NCI-H748 (cell line): ENCODE measurements around the gene LRMDA.
"Not testable (repeated sequence)": the region's sequence is repeated elsewhere in the genome, so short reads cannot be mapped to it uniquely, and the experiment has no call there.

Experiments used
- DNase-seq: peaks from one replicate; lab custom pipeline; 2025; ENCODE audit not compliant: unreplicated experiment; lab: John Stamatoyannopoulos, UW

The LRMDA gene

DNA sequence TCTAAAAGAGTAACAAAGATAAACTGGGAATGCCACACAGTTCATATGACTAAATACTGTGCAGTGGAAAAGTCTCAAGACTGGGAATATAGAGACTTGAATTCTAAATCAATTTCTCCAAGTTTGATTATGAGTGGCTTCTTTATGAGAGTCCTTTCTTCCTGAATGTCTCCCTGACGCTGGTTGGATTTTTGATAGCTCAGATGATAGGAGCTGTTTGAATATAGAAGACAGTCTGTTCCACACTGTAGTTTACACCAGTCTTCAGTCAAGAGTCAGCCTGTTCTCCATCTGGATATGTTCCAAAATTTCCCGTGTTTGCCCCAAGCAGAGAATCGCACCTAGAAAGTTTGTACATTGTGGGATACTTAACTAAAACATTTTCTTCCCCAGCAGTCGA, 173.7 kb downstream of the LRMDA start:
- DNase-seq: no peak

DNA sequence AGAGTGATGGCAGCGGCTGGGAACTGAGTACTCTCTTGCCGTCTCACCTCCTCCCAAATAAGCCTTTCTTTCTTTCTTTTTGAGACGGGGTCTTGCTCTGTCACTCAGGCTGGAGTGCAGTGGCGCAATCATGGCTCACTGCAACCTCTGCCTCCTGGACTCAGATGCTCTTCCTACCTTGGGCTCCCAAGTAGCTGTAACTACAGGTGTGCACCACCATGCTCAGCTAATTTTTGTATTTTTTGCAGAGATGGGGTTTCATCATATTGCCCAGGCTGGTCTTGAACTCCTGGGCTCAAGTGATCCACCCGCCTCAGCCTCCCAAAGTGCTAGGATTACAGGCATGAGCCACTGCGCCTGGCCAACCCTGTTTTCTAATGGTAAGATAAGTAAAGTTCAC, 174.4 kb downstream of the LRMDA start:
- not testable (repeated sequence) for DNase-seq

DNA sequence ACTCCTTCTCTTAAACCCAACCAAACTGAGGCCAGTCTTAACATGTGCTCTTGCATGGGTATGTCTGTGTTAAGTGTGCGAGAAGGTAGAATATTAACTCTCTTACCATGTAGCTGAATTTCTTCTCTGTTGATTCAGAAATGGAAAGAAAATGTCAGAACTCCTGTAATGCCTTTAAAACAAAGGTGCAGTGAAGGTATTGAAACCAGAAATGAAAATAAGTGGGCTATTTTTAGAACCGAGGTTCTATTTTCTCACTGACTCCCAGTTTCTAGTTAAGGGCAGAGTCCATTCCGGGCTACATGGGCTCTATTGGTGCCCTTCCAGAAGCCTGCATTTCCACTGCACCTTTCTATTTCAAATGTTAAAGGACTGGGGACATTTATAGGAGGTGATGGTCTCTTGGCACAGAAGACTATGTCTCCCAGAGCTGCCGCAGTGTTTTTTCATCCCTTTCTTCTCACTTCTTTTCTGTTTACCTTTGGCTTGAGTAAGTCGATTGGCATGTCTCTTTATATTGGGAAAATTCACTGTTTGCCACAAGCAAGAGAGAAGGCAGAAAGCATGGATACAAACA, 174.9 kb downstream of the LRMDA start:
- no peak for DNase-seq

DNA sequence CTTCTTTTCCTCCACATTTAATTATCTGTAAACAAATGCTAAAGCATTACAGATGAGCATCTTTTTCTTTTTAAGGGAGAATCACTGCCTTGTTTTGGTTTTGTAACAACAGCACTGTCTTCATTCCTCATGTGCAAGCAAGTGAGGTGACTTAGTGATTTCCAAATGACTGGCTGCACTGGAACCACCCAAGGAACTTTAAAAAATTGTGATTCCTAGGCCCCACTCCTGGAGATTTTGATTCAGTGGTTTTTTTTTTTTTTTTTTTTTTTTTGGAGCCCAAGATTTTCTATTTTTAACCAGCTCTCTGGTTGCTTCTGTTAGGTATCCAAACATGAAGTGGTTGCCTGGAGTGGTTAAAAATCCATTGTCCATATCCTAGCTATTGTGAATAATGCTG, 176.2 kb downstream of the LRMDA start:
- DNase-seq: no peak

DNA sequence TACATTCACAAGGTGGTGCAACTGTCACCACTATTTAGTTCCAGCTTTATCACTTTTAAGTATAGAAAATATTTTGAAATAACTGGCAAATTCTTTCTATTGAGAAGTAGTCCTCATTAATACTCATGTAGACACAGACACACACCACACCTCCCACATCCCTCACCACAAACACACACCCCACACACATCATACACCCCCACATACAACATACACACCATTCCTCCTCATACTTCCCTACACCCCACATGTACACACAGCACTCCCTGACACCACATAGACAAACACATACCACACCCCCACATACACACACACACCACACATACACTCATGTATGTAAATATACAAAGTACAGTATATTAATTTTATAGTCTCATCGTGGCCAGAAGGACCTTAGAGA, 178.8 kb downstream of the LRMDA start:
- DNase-seq: no peak

DNA sequence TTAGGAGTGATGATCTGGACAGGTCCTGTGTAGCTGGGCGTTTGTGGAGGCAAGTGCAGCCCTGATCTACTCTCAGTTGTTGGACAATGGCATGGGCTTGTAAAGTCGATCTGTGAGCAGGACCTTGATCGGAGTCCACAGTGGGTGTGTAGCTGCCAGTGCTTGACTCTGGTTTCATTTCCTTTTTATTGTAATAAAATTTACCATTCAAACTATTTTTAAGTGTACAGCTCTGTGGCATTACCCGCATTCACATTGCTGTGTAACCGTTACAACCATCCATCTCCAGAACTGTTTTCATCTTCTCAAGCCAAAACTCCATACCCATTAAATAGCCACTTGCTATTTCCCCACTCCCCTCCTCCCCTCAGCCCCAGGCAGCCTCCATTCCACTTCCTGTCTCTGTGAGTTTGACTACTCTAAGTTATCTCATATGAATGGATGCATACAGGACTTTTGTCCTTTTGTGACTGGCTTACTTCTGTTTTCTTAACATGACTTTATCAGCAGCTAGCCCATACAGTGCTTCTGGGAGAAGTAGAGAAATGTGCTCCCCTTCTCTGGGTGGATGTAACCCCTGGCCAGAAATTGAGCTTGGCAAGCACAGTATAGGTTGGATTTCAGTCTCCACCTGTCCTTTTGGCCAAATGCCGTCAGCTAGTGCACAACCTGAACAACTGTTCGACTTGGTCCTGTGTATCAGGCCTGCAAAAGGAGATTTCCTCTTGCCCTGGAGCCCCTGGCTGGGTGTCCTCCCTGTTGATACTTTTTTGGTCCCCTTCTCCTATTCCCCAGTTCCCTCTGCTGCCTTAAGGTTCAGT, 180.0 kb downstream of the LRMDA start:
- DNase-seq: no peak

DNA sequence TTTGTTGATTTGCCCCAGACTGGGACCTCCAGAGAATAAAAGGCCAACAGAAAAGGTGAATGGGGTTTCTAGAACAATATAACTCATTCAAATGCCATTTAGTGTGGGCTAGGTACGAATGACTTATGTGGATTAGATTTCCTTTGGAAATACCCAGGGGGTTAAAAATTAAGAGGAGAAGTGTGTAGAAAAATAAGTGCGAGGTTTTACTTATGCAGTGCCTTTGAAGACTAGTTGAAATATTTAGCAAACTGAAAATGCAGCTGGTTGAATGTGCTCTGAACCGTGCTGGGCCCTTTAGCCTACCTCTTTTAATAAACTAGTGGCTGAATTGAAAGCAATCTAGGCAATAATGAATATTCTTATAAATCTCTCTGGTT, 180.6 kb downstream of the LRMDA start:
- no peak for DNase-seq

DNA sequence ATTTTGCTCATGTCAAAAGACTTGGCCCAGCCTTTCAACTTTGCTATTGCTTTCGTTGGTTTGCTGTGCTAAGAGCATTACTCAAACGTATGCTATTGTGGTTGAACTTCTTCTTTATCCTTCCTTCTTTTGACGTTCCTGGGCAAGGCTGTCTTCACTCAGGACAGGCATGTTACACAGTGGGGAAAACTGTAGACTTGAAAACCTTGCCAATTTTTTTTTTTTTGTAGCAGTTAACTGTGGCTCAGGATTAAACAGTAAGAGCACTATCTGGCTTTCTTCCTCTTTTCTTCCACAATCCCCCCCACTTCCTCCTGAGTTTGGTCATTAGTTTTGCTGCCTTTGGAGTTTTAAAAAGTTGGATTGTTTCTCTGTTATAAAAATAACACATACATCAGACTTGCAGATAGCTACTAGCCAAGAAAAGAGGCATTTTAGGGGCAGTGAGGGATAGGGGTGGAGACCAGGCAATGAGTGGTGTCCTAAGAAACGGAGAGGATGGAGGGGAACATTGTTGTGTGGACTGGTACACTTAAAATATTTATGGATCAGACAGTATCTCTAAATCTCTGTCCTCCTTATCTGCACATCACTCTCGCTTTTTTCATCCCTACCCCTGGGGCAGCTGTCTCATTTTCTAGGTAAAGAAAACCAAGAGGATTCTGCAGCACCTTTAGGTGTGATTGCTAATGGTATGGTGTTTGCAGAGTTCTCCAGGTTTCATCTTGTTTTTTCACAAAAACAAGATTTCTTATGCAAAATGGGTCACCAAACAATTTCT, 181.7 kb downstream of the LRMDA start:
- no peak for DNase-seq

DNA sequence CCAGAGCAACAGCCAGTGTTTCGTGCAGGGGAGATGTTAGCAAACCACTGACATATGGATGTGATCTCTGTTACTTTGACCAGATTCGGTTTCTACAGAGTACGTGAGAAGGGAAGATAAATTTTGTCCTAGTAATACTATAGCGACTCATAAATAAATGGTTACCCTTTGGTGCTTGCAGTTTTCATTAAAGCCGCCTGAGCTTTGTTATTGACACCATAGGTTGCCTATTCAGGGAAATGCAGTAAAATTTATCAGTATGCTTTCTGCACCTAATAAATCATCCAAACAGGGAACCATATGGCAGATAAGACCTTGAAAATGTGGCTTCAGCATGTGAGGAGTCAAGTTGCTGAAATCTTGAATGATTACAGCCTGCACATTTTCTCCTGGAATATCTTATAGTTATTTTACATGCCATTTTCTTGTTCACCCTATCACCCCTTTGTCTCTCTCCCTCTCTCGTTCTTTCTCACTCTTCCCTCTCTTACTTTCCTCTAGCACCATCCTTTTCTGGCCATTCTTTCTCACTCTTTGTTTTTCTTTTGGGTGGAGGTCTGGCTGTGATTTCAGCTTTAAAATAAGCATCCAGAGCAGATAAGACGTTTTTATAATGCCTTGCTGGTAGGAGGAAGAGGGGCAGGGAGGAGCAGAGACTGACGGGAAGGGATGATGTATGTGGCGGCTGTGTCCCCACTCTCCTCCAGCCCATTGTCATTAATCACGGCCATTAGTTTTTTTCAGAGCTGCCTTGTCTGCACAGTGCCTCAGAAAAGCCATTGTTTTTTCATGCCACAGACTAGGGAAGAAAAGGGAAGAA, 182.5 kb downstream of the LRMDA start:
- peak; percentile 1 for DNase-seq

DNA sequence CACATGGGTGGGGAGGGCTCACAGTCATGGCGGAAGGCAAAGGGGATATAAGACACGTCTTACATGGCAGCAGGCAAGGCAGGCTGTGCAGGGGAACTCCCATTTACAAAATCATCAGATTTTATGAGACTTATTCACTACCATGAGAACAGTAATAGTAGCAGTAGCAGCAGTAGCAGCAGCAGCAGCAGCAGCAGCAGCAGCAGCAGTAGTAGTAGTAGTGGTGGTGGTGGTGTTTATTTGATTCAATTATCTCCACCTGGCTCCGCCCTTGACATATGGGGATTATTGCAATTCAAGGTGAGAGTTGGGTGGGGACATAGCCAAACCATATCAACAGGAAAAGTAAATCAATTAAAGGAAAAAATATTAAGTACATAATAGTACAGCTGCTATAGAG, 184.7 kb downstream of the LRMDA start:
- DNase-seq: peak; percentile 19

DNA sequence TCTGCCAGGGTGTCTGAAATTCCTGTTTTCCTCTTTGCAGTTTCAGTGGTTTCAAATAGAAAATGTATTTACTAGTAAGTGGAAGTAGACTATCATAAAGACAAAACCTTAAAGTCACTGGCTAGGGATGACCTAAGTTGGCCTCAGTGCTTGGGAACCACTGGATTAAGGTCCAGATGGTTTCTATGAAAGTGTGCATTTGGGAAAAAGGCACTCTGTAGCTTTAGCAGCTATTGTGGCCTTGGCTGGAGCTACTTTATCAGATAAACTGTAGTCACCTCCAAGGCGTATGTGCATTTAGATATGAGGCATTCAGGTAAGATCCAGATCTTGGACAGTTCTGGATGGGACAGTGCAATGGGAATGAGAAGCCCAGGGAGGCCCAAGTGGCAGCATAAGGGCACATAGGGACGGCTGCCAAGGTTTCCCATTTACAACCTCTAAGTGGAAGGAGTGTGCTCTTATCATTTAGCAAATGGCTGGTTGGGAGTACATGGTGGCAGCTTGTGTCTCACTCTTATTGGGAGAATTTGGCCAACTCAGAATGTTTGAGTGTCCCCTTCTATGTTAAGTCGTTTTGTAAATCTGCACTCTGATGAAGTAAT, 185.6 kb downstream of the LRMDA start:
- no peak for DNase-seq

DNA sequence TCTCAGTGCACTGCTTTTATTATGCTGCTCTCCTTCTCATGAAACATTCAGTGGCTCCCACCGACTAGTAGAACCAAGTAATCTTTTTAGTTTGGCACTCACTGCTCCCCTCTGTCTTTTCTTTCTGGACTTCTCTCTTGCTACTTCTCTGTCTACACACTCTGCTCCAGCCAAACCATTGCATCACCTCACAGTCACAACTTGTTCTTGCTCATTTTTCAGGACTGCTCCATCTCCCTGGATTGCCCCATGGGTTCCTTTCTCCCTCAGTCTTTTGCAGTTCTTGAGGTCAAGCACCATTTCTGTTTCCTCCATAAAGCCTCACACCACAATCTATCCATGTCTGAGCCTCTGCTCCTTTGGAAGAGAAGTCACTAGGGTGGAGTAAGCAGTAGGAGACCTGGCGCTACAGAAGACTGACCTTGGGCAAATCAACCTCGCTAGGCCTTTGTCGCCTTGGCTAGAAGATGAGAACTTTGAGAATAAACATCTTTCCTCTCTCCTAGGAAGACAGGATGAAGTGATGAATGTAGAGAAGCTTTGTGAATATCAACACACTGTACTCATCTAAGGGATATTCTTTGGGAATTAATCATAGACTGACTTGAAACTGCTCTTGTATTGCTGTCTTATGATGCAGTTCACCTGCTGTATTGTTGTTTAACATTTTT, 186.2 kb downstream of the LRMDA start:
- DNase-seq: no peak

DNA sequence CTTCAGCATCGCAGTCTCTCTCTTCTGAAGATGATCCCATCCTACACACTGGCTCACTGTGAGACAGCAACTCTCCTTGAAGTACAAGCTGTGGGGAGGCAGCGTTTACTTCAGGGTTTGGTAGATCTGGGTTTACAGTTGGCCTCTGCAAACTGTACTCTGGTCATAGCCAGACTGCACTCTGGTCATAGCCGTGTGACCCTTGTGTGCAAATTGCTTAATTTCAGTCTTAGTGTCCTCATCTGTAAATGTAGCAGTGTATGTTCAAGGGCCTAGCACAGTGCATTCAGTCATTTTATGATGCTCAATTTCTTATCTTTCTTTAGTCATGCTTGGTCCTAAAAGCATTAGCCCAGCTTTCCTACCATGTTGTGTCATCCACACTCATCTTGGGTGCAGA, 188.2 kb downstream of the LRMDA start:
- DNase-seq: no peak

DNA sequence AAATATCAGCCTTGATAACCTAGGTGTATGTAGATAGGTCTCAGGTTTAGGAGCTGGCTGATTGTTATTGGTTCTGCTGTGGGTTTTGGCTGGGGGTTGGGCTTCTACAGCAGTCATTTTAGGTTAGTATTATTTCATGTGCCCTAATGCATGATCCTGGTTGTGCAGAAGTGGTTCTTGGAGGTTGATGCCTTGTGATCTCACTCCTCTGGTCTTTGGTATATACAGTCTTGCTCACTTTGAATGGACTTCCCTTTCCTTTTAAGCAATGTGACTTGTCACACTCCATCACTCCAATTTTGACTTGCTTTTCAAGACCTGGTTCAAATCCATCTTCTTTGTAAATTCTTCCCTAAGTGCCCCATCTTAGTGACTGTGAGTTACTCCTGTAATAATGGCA, 188.9 kb downstream of the LRMDA start:
- DNase-seq: no peak

DNA sequence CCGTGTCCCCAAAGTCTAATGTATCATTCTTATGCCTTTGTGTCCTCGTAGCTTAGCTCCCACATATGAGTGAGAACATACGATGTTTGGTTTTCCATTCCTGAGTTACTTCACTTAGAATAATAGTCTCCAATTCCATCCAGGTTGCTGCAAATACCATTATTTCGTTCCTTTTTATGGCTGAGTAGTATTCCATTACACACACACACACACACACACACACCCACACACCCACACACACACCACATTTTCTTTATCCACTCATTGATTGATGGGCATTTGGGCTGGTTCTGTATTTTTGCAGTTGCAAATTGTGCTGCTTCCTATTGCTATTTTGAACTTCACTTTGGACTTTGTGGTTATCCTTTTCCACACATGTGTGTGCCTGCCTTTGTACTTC, 189.6 kb downstream of the LRMDA start:
- not testable (repeated sequence) for DNase-seq

DNA sequence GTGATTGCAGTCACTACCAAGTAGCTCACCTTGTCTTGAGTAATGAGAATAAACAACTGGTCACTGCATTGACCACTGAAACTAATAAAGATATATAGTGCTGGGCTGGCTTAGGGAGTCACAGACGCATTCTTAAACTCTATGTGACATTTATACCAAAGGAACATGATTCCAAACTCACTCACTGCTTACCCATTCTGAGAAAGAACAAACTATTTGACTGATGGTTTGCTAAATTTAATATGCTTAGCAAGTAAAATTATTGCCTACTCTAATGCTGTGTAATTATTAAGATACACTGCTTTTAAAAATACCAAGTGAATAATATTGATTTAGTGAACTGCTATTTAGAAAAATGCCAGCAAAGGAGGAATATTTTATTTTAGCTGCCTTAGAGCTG, 191.1 kb downstream of the LRMDA start:
- no peak for DNase-seq

DNA sequence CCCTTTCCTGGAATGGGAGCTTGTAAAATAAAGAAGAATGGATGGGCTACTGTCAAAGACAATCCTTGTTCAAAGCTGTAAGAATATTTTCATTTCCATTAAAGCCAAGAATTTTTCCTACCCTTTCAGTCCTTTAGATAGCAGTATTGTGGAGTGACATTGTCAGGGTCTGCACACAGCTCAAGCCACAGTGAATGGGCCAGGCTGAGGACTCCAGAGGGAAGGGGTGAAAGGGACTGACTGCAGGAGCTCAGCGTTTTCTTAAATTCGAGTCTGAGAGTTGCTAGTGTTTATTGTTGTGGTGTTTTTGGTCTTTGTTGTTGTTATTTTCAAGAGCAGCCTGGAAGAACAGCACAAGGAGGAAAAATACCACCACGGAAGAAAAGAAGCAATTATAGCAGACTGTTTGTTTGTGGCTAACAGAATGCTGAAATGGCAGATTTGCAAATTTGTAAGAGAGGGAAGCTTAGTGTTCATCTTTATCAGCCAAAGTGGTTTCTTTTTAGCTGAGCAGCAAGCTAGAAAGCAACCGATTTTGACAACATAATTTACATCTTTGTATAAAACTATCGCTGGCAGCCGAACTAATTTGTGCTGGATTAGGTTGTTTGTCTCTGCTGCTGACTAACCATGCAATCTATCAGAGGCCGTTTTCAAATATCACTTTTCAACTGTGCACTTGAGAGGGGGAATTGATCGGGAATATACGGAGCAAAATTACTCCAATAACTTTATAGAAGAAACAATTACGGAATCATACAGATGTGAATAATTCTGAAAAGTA, 192.1 kb downstream of the LRMDA start:
- DNase-seq: peak; percentile 45

DNA sequence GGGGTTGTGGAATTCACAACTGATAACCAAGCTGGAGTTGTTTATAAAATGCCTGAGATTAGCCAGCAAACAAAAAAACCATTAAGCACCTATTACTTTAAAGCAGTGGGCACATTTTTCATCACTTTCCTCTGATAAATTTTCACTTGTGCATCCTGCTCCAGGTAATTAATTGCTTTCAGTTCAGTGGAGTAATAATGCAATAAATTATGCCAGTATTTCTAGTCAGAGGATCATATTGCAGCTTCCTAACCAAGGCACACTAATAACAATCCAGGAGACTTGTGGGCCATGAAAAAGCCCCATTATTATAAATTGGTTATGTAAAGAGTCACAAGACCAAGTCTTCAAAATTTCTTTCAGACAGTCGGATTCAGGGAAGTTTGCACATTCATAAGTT, 193.2 kb downstream of the LRMDA start:
- DNase-seq: peak; percentile 1

DNA sequence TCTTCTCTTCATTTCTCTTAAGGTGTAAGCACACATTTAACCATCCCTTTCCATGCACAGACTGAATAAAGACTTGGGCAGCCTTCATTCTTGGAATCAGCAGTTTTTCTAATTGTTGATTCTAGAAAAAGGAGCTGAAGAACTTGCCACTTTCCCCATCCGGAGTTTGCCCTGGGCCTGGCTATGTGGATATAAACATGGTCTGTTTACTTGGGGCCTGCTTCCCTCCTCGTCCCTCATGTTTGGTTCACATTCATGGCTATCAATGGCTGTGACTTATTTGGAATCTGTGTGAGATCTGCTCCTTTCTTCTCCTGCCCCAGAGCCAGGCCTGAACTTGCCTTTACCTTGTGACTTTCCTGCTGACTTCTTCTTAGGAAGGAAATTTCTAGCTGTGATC, 199.3 kb downstream of the LRMDA start:
- DNase-seq: no peak
